Measurements from ENCODE around the gene HNF4A. TPM values are rescaled to one million over a fixed set of nuclear protein-coding genes. Genes with fewer than 3 reads are reported as not detected.

The HNF4A gene
- total and polyA plus RNA-seq, 2 of the 13 experiments (the other 11 are each of a cell fraction or from before 2014, with no cell fraction given) = 80.9 to 169 TPM

DNA sequence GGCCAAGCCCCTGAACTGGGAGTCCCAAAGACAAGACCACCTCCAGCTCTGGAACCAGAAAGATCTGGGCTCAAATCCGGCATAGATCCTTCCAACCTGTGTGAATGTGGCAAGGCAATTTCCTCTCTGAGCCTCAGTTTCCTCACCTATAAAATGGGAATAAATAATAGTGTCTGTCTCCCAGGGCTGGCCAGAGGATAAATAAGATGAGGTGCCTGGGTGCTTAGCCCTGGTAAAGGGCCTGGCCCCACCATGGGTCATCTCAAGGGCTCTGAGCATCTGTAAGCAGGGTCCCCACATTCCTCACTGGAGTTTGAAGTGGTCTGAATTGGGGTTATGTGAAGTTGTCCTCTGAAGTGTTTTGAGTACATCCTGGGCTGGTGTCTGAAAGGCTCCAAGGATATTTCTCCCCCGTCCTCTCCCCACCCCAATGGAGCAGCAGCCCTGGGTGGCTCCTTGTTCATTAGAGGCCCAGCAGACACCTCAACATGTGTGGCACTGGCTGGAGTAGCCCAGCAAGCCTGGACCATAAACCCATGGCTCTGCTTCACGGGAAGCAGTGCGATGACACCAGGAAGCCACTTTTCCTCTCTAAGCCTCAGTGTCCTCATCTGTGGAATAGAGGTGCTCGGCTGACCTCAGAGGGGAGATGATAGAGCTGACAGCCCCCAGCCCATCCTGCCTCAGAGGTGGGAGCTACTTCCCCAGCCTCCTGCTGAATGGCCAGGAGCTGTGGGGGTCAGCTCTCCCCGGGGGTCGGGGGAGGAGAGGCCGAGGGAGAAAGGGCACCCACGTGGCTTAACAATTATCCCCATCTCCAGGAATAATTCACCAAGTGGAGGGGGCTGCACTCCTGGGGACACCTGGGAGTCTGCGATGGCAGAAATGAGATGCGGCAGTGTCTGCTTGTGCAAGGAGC is 48.0 kb downstream of the HNF4A start (continued):
- TF ChIP-seq SAFB2 (CRISPR knock-in tag; IDR thresholded peaks at IDR 0.05; ENCODE audit: borderline replicate concordance, low read depth) (0 out of 2 replicates have a peak, but pooled peaks have one; percentile 10), PRPF4 (IDR thresholded peaks at IDR 0.05; ENCODE audit: low read depth, low read length, poor library complexity, severe bottlenecking) (no peak), KAT2B (IDR thresholded peaks at IDR 0.05; ENCODE audit: borderline replicate concordance, low read depth, low read length) (no peak), GPN1 (CRISPR knock-in tag; IDR thresholded peaks at IDR 0.05; ENCODE audit: borderline replicate concordance) (no peak), NFKB2 (CRISPR knock-in tag; IDR thresholded peaks at IDR 0.05; ENCODE audit: borderline replicate concordance) (peak; percentile 53; the same call in 1 of the 2 replicates), MAFF (IDR thresholded peaks at IDR 0.05; ENCODE audit: low read depth, low read length) (no peak), NONO (IDR thresholded peaks at IDR 0.05) (no peak), NONO (CRISPR knock-in tag; conservative IDR thresholded peaks at IDR 0.05) (peak; percentile 15; the same call in 1 of the 2 replicates), ZNF589 (CRISPR knock-in tag; conservative IDR thresholded peaks at IDR 0.05) (no peak), SMAD1 (CRISPR knock-in tag; IDR thresholded peaks at IDR 0.05; ENCODE audit: borderline replicate concordance, low read depth) (0 out of 2 replicates have a peak, but pooled peaks have one; percentile 28), TEAD2 (CRISPR knock-in tag; IDR thresholded peaks at IDR 0.05) (no peak), NR2C2 (CRISPR knock-in tag; IDR thresholded peaks at IDR 0.05; ENCODE audit: borderline replicate concordance) (no peak), KLF15 (CRISPR knock-in tag; IDR thresholded peaks at IDR 0.05; ENCODE audit: borderline replicate concordance) (no peak), ZNF460 (CRISPR knock-in tag; IDR thresholded peaks at IDR 0.05; ENCODE audit: borderline replicate concordance) (no peak), THAP11 (CRISPR knock-in tag; IDR thresholded peaks at IDR 0.05) (no peak)
- TF ChIP-seq, protein P1, sequence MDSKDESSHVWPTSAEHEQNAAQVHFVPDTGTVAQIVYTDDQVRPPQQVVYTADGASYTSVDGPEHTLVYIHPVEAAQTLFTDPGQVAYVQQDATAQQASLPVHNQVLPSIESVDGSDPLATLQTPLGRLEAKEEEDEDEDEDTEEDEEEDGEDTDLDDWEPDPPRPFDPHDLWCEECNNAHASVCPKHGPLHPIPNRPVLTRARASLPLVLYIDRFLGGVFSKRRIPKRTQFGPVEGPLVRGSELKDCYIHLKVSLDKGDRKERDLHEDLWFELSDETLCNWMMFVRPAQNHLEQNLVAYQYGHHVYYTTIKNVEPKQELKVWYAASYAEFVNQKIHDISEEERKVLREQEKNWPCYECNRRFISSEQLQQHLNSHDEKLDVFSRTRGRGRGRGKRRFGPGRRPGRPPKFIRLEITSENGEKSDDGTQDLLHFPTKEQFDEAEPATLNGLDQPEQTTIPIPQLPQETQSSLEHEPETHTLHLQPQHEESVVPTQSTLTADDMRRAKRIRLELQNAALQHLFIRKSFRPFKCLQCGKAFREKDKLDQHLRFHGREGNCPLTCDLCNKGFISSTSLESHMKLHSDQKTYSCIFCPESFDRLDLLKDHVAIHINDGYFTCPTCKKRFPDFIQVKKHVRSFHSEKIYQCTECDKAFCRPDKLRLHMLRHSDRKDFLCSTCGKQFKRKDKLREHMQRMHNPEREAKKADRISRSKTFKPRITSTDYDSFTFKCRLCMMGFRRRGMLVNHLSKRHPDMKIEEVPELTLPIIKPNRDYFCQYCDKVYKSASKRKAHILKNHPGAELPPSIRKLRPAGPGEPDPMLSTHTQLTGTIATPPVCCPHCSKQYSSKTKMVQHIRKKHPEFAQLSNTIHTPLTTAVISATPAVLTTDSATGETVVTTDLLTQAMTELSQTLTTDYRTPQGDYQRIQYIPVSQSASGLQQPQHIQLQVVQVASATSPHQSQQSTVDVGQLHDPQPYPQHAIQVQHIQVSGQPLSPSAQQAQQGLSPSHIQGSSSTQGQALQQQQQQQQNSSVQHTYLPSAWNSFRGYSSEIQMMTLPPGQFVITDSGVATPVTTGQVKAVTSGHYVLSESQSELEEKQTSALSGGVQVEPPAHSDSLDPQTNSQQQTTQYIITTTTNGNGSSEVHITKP (CRISPR knock-in tag; IDR thresholded peaks at IDR 0.05; ENCODE audit: low read depth) = no peak
- TF ChIP-seq, protein P2, sequence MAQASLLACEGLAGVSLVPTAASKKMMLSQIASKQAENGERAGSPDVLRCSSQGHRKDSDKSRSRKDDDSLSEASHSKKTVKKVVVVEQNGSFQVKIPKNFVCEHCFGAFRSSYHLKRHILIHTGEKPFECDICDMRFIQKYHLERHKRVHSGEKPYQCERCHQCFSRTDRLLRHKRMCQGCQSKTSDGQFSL (CRISPR knock-in tag; IDR thresholded peaks at IDR 0.05) = no peak
- TF ChIP-seq, protein P3, sequence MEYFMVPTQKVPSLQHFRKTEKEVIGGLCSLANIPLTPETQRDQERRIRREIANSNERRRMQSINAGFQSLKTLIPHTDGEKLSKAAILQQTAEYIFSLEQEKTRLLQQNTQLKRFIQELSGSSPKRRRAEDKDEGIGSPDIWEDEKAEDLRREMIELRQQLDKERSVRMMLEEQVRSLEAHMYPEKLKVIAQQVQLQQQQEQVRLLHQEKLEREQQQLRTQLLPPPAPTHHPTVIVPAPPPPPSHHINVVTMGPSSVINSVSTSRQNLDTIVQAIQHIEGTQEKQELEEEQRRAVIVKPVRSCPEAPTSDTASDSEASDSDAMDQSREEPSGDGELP (IDR thresholded peaks at IDR 0.05; ENCODE audit: borderline replicate concordance, low read depth) = no peak
- TF ChIP-seq, protein P4, sequence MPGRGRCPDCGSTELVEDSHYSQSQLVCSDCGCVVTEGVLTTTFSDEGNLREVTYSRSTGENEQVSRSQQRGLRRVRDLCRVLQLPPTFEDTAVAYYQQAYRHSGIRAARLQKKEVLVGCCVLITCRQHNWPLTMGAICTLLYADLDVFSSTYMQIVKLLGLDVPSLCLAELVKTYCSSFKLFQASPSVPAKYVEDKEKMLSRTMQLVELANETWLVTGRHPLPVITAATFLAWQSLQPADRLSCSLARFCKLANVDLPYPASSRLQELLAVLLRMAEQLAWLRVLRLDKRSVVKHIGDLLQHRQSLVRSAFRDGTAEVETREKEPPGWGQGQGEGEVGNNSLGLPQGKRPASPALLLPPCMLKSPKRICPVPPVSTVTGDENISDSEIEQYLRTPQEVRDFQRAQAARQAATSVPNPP (CRISPR knock-in tag; IDR thresholded peaks at IDR 0.05) = no peak
- TF ChIP-seq, protein P5, sequence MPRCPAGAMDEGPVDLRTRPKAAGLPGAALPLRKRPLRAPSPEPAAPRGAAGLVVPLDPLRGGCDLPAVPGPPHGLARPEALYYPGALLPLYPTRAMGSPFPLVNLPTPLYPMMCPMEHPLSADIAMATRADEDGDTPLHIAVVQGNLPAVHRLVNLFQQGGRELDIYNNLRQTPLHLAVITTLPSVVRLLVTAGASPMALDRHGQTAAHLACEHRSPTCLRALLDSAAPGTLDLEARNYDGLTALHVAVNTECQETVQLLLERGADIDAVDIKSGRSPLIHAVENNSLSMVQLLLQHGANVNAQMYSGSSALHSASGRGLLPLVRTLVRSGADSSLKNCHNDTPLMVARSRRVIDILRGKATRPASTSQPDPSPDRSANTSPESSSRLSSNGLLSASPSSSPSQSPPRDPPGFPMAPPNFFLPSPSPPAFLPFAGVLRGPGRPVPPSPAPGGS (CRISPR knock-in tag; IDR thresholded peaks at IDR 0.05) = no peak; the same call in 1 of the 2 replicates
